ENCODE data around the gene ERGIC1. TPM values are rescaled to one million over a fixed set of nuclear protein-coding genes. Genes with fewer than 3 reads are reported as not detected.

The ERGIC1 gene
- total RNA-seq, 1 donor from 2014 or later = 131 TPM

GRCh38 chr5:172932313-172933017 lies 98.4 kb downstream of the ERGIC1 start:
- Mint-ChIP-seq H3K36me3 (ENCODE audit: low read depth, unreplicated experiment) (peaks cover 16% of the 10 kb centered on the region), H3K27ac (ENCODE audit: unreplicated experiment) (peak overlapping the region; percentile 77), H3K9me3 (ENCODE audit: unreplicated experiment) (peaks cover 2% of the 10 kb centered on the region), H3K27me3 (ENCODE audit: low read depth, unreplicated experiment) (no peaks in the 10 kb centered on the region), H3K4me3 (ENCODE audit: unreplicated experiment) (peak overlapping the region; percentile 14), H3K4me1 (ENCODE audit: low read depth, unreplicated experiment) (peaks cover 25% of the 10 kb centered on the region)
- peaks cover 4% of the 10 kb centered on the region for H3K79me2 ChIP-seq (ENCODE audit: insufficient read depth, low read length)
- peak overlapping the region; percentile 97 for H3K27ac ChIP-seq (ENCODE audit: low read depth, low read length)
- peak overlapping the region; percentile 80 for H3K9ac ChIP-seq (ENCODE audit: low read length)
- FAIRE-seq (no peak), DNase-seq (ENCODE audit: low read depth) (no peak)
- TF ChIP-seq EZH2 (IDR thresholded peaks at IDR 0.05; ENCODE audit: insufficient read depth, low read length) (no peak), CTCF (IDR thresholded peaks at IDR 0.05; ENCODE audit: insufficient read depth, low read depth, low read length) (peak; percentile 85)
- no peaks in the 10 kb centered on the region for H3K36me3 ChIP-seq (ENCODE audit: insufficient read depth, low read length)
- H3K4me2 ChIP-seq (ENCODE audit: low read length) = peak overlapping the region; percentile 56
- no peaks in the 10 kb centered on the region for H4K20me1 ChIP-seq (ENCODE audit: insufficient read depth, low read length)
- peaks cover 35% of the 10 kb centered on the region for H3K4me1 ChIP-seq (ENCODE audit: insufficient read depth, low read length)
- H2AFZ ChIP-seq (ENCODE audit: low read depth, low read length) = no peak overlapping the region
- H3K27me3 ChIP-seq (ENCODE audit: insufficient read depth, low read length) = no peaks in the 10 kb centered on the region
- H3K4me3 ChIP-seq (ENCODE audit: insufficient read depth, low read depth, low read length) = no peak overlapping the region
- no peaks in the 10 kb centered on the region for H3K9me3 ChIP-seq (ENCODE audit: insufficient read depth, low read depth, low read length)

GRCh38 chr5:172933238-172933637 lies 99.2 kb downstream of the ERGIC1 start:
- no peak for DNase-seq (ENCODE audit: low read depth)
- Histone ChIP-seq H3K4me2 (ENCODE audit: low read length) (no peak overlapping the region), H3K36me3 (ENCODE audit: insufficient read depth, low read length) (no peaks in the 10 kb centered on the region), H3K4me3 (ENCODE audit: insufficient read depth, low read depth, low read length) (no peak overlapping the region), H3K4me1 (ENCODE audit: insufficient read depth, low read length) (peaks cover 35% of the 10 kb centered on the region), H4K20me1 (ENCODE audit: insufficient read depth, low read length) (no peaks in the 10 kb centered on the region), H3K9me3 (ENCODE audit: insufficient read depth, low read depth, low read length) (no peaks in the 10 kb centered on the region), H3K9ac (ENCODE audit: low read length) (peak overlapping the region; percentile 64), H3K27ac (ENCODE audit: low read depth, low read length) (peak overlapping the region; percentile 97), H3K27me3 (ENCODE audit: insufficient read depth, low read length) (no peaks in the 10 kb centered on the region), H2AFZ (ENCODE audit: low read depth, low read length) (no peak overlapping the region), H3K79me2 (ENCODE audit: insufficient read depth, low read length) (peaks cover 4% of the 10 kb centered on the region)
- FAIRE-seq = no peak
- Mint-ChIP-seq H3K9me3 (ENCODE audit: unreplicated experiment) (peaks cover 2% of the 10 kb centered on the region), H3K27ac (ENCODE audit: unreplicated experiment) (peak overlapping the region; percentile 78), H3K4me1 (ENCODE audit: low read depth, unreplicated experiment) (peaks cover 25% of the 10 kb centered on the region), H3K27me3 (ENCODE audit: low read depth, unreplicated experiment) (no peaks in the 10 kb centered on the region), H3K36me3 (ENCODE audit: low read depth, unreplicated experiment) (peaks cover 16% of the 10 kb centered on the region), H3K4me3 (ENCODE audit: unreplicated experiment) (no peak overlapping the region)
- TF ChIP-seq CTCF (IDR thresholded peaks at IDR 0.05; ENCODE audit: insufficient read depth, low read depth, low read length) (no peak), EZH2 (IDR thresholded peaks at IDR 0.05; ENCODE audit: insufficient read depth, low read length) (no peak)

DNA sequence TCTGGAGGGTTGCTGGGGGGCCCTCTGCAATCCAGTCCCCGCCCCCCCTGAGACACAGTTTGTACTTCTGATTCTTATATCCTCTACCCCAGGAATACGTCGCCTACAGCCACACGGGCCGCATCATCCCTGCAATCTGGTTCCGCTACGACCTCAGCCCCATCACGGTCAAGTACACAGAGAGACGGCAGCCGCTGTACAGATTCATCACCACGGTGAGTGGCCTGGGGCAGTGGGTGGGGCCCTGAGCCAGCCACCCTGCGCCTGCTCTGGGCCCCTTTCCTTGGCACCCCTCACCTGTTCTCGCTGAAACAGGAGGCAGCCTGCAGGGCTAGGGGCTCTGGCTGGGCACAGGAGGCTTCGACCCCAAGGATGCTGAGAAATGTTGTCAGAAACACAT lies 101.0 kb downstream of the ERGIC1 start:
- Histone ChIP-seq H3K36me3 (ENCODE audit: insufficient read depth, low read length) (no peaks in the 10 kb centered on the region), H3K4me1 (ENCODE audit: insufficient read depth, low read length) (peaks cover 24% of the 10 kb centered on the region), H3K9me3 (ENCODE audit: insufficient read depth, low read depth, low read length) (no peaks in the 10 kb centered on the region), H3K9ac (ENCODE audit: low read length) (no peak overlapping the region), H3K27me3 (ENCODE audit: insufficient read depth, low read length) (no peaks in the 10 kb centered on the region), H4K20me1 (ENCODE audit: insufficient read depth, low read length) (no peaks in the 10 kb centered on the region), H3K79me2 (ENCODE audit: insufficient read depth, low read length) (peaks cover 4% of the 10 kb centered on the region), H2AFZ (ENCODE audit: low read depth, low read length) (no peak overlapping the region), H3K4me2 (ENCODE audit: low read length) (no peak overlapping the region), H3K27ac (ENCODE audit: low read depth, low read length) (no peak overlapping the region), H3K4me3 (ENCODE audit: insufficient read depth, low read depth, low read length) (no peak overlapping the region)
- TF ChIP-seq EZH2 (IDR thresholded peaks at IDR 0.05; ENCODE audit: insufficient read depth, low read length) (no peak), CTCF (IDR thresholded peaks at IDR 0.05; ENCODE audit: insufficient read depth, low read depth, low read length) (no peak)
- DNase-seq (ENCODE audit: low read depth) = no peak
- Mint-ChIP-seq H3K27me3 (ENCODE audit: low read depth, unreplicated experiment) (no peaks in the 10 kb centered on the region), H3K4me3 (ENCODE audit: unreplicated experiment) (no peak overlapping the region), H3K9me3 (ENCODE audit: unreplicated experiment) (no peaks in the 10 kb centered on the region), H3K27ac (ENCODE audit: unreplicated experiment) (no peak overlapping the region), H3K36me3 (ENCODE audit: low read depth, unreplicated experiment) (peaks cover 5% of the 10 kb centered on the region), H3K4me1 (ENCODE audit: low read depth, unreplicated experiment) (peaks cover 20% of the 10 kb centered on the region)
- no peak for FAIRE-seq

All from astrocyte (in vitro differentiated cells and primary cell).